IMR-90 (cell line): ENCODE data around the gene PLA2G4C. TPM values are rescaled to one million over a fixed set of nuclear protein-coding genes. Genes with fewer than 3 reads are reported as not detected.

Experiments
- ATAC-seq: fragments of 200-7000 bp; cut with Tn5 transposase; 2 replicates; pipeline ENCODE4 v1.9.1; 2020; ENCODE audit warnings: low read depth, mild to moderate bottlenecking, moderate library complexity
- BruUV-seq: library from RNA; stranded (reverse); fragments of 400-500 nt; replicated peaks from 2 replicates; lab custom pipeline; 2021; lab: Mats Ljungman, UMichigan
- CTCF ChIA-PET: fragments of 300-600 bp; formaldehyde crosslinking; extraction: SDS; loops from one replicate; lab custom pipeline; 2021; ENCODE audit warnings: antibody characterized with exemption; lab: Yijun Ruan, JAX
- POLR2A ChIA-PET: fragments of 300-600 bp; sonication (Branson Sonifier 250); formaldehyde crosslinking; loops from one replicate; lab custom pipeline; 2022; ENCODE audit warnings: antibody characterized with exemption; ENCODE audit not compliant: unreplicated experiment; lab: Charles Lee
- DNase-seq: peaks from one replicate; pipeline ENCODE4 v3.0.0; 2013
- H2AFZ ChIP-seq: replicated peaks from 2 replicates; pipeline ENCODE3; 2013; ENCODE audit warnings: low read length, mild to moderate bottlenecking; ENCODE audit not compliant: poor library complexity
- H2AK5ac ChIP-seq: 2 replicates; pipeline ENCODE4 v1.6.1; 2013; ENCODE audit warnings: low read depth, low read length, inconsistent platforms
- H2AK9ac ChIP-seq: replicated peaks from 2 replicates; pipeline ENCODE3; 2013; ENCODE audit warnings: mild to moderate bottlenecking, low read depth, low read length, moderate library complexity; ENCODE audit not compliant: poor library complexity
- H2BK120ac ChIP-seq: 2 replicates; pipeline ENCODE4 v1.6.1; 2013; ENCODE audit warnings: low read depth, low read length, inconsistent platforms
- H2BK15ac ChIP-seq: 3 replicates; pipeline ENCODE4 v1.6.1; 2013; ENCODE audit warnings: low read depth, low read length, inconsistent platforms
- H2BK20ac ChIP-seq: 2 replicates; pipeline ENCODE4 v1.6.1; 2013; ENCODE audit warnings: low read depth, mild to moderate bottlenecking, inconsistent platforms, low read length, moderate library complexity
- H2BK5ac ChIP-seq: 2 replicates; pipeline ENCODE4 v1.6.1; 2013; ENCODE audit warnings: mild to moderate bottlenecking, low read depth, low read length, inconsistent platforms; ENCODE audit not compliant: poor library complexity, severe bottlenecking
- H3K14ac ChIP-seq: replicated peaks from 2 replicates; pipeline ENCODE4 v1.6.1; 2013; ENCODE audit warnings: low read depth, low read length, inconsistent platforms
- H3K18ac ChIP-seq: 2 replicates; pipeline ENCODE4 v1.6.1; 2013; ENCODE audit warnings: low read depth, low read length, control low read depth
- H3K23ac ChIP-seq: 2 replicates; pipeline ENCODE4 v1.6.1; 2013; ENCODE audit warnings: low read depth, low read length, inconsistent platforms
- H3K27ac ChIP-seq: 2 replicates; pipeline ENCODE4 v1.5.1; 2013; ENCODE audit warnings: mild to moderate bottlenecking, control low read depth, low read length; ENCODE audit not compliant: insufficient read depth
- H3K27me3 ChIP-seq: 2 replicates; pipeline ENCODE4 v1.6.1; 2013; ENCODE audit warnings: low read length; ENCODE audit not compliant: control insufficient read depth, insufficient read depth
- H3K36me3 ChIP-seq: 2 replicates; pipeline ENCODE4 v1.6.1; 2013; ENCODE audit warnings: low read length, mixed read lengths; ENCODE audit not compliant: control insufficient read depth, insufficient read depth
- H3K4ac ChIP-seq: 2 replicates; pipeline ENCODE4 v1.6.1; 2013; ENCODE audit warnings: low read depth, low read length, inconsistent platforms
- H3K4me1 ChIP-seq: 2 replicates; pipeline ENCODE4 v1.6.1; 2013; ENCODE audit warnings: low read length, mixed read lengths; ENCODE audit not compliant: control insufficient read depth, insufficient read depth
- H3K4me2 ChIP-seq: 2 replicates; pipeline ENCODE4 v1.6.1; 2013; ENCODE audit warnings: low read depth, mild to moderate bottlenecking, control low read depth, low read length, moderate library complexity
- H3K4me3 ChIP-seq: 2 replicates; pipeline ENCODE4 v1.5.1; 2013; ENCODE audit warnings: low read depth, mild to moderate bottlenecking, control low read depth, low read length, moderate library complexity; ENCODE audit not compliant: insufficient read depth
- H3K56ac ChIP-seq: 2 replicates; pipeline ENCODE4 v1.6.1; 2013; ENCODE audit warnings: low read length, inconsistent platforms; ENCODE audit not compliant: insufficient read depth; ENCODE audit errors: extremely low read depth
- H3K79me1 ChIP-seq, 2 experiments: 2 replicates each; pipeline ENCODE4 v1.6.1; 2013; ENCODE audit warnings: low read length in 2 of 2, inconsistent platforms in 1 of 2, low read depth in 1 of 2
- H3K9ac ChIP-seq: 2 replicates; pipeline ENCODE4 v1.6.1; 2013; ENCODE audit warnings: low read depth, low read length, control low read depth
- H3K9me1 ChIP-seq: 2 replicates; pipeline ENCODE4 v1.6.1; 2013; ENCODE audit warnings: low read length, inconsistent platforms; ENCODE audit not compliant: insufficient read depth
- H3K9me3 ChIP-seq: 2 replicates; pipeline ENCODE4 v1.6.1; 2013; ENCODE audit warnings: low read length; ENCODE audit not compliant: control insufficient read depth, insufficient read depth
- H4K20me1 ChIP-seq: 2 replicates; pipeline ENCODE4 v1.6.1; 2013; ENCODE audit warnings: low read length, inconsistent platforms; ENCODE audit not compliant: insufficient read depth
- H4K5ac ChIP-seq: 2 replicates; pipeline ENCODE4 v1.6.1; 2013; ENCODE audit warnings: mild to moderate bottlenecking, low read depth, low read length, control low read depth
- H4K8ac ChIP-seq, 2 experiments: 2 replicates each; pipeline ENCODE4 v1.6.1; 2013; ENCODE audit warnings: low read depth in 2 of 2, low read length in 2 of 2, control low read depth in 1 of 2, inconsistent platforms in 1 of 2
- H4K91ac ChIP-seq: 2 replicates; pipeline ENCODE4 v1.6.1; 2013; ENCODE audit warnings: low read depth, low read length, inconsistent platforms; ENCODE audit not compliant: insufficient read depth
- CEBPB ChIP-seq: IDR thresholded peaks from 2 replicates; pipeline ENCODE4 v1.6.1; 2012; ENCODE audit warnings: low read depth, low read length, improper control_type of control experiment
- MAFK ChIP-seq: IDR thresholded peaks from 2 replicates; pipeline ENCODE4 v1.6.1; 2012; ENCODE audit warnings: low read depth, low read length, improper control_type of control experiment
- MAZ ChIP-seq: IDR thresholded peaks from 2 replicates; pipeline ENCODE4 v1.6.1; 2012; ENCODE audit warnings: low read depth, mild to moderate bottlenecking, low read length, improper control_type of control experiment, moderate library complexity, borderline replicate concordance
- MXI1 ChIP-seq: IDR thresholded peaks from 2 replicates; pipeline ENCODE4 v1.6.1; 2012; ENCODE audit warnings: low read depth, mild to moderate bottlenecking, low read length, moderate library complexity, borderline replicate concordance
- NFE2L2 ChIP-seq: fragments of 150-350 bp; IDR thresholded peaks from 2 replicates; pipeline ENCODE4 v1.6.1; 2016; ENCODE audit warnings: low read depth, mild to moderate bottlenecking, low read length
- POLR2A ChIP-seq: IDR thresholded peaks from 2 replicates; pipeline ENCODE4 v1.6.1; 2012; ENCODE audit warnings: mild to moderate bottlenecking, low read depth, low read length
- RAD21 ChIP-seq: IDR thresholded peaks from 2 replicates; pipeline ENCODE4 v1.6.1; 2012; ENCODE audit warnings: low read length, improper control_type of control experiment
- RCOR1 ChIP-seq: IDR thresholded peaks from 2 replicates; pipeline ENCODE4 v1.6.1; 2012; ENCODE audit warnings: mild to moderate bottlenecking, low read length, improper control_type of control experiment; ENCODE audit not compliant: insufficient replicate concordance
- RFX5 ChIP-seq: IDR thresholded peaks from 2 replicates; pipeline ENCODE4 v1.8.0; 2012; ENCODE audit warnings: low read depth, mild to moderate bottlenecking, low read length, moderate library complexity
- WGBS, 2 experiments: methylation state at CpG; one replicate each; pipeline versions ENCODE4 v1.1.5 to v1.1.7; 2013; ENCODE audit warnings: missing lambda C conversion rate in 2 of 2; ENCODE audit not compliant: insufficient read length in 1 of 2; ENCODE audit errors: extremely low coverage in 2 of 2; 5-methylcytosine and 5-hydroxymethylcytosine counted together
- dilution Hi-C: fragments of 300-500 bp; cut with HindIII; formaldehyde crosslinking; loops from one replicate; pipeline ENCODE4 v1.14.3; 2018; ENCODE audit warnings: low sequenced_read_pairs; ENCODE audit not compliant: unreplicated experiment
- in situ Hi-C: fragments of 300-500 bp; cut with MboI; formaldehyde crosslinking; loops from 3 replicates; pipeline ENCODE4 v1.14.3; 2019; ENCODE audit warnings: low sequenced_read_pairs, inconsistent platforms, mixed read lengths
- intact Hi-C: fragments of 100-400 bp; cut with micrococcal nuclease; formaldehyde crosslinking; loops from 2 replicates; pipeline ENCODE4 v1.10.0; 2022
- polyA plus RNA-seq, 3 experiments: library from polyadenylated mRNA; depleted of rRNA; stranded (reverse); fragments of >200 nt; gene quantifications; 2 replicates each; pipeline ENCODE4 v1.2.3, GENCODE V29; 2012; ENCODE audit warnings: low replicate concordance in 1 of 3
- total RNA-seq: library from RNA; depleted of rRNA; stranded (reverse); fragments of >200 nt; gene quantifications from 2 replicates; pipeline ENCODE4 v1.2.3, GENCODE V29; 2012
- TF ChIP-seq, protein P1 (sequence below): fragments of 150-350 bp; IDR thresholded peaks from 2 replicates; pipeline ENCODE4 v1.6.1; 2016; ENCODE audit warnings: low read depth, mild to moderate bottlenecking, low read length, moderate library complexity, borderline replicate concordance
- TF ChIP-seq, protein P2 (sequence below): conservative IDR thresholded peaks from 2 replicates; pipeline ENCODE4 v1.5.1; 2012; ENCODE audit warnings: mild to moderate bottlenecking, low read depth, low read length, improper control_type of control experiment
- TF ChIP-seq, protein P3 (sequence below): fragments of 150-350 bp; IDR thresholded peaks from 2 replicates; pipeline ENCODE4 v1.6.1; 2017; ENCODE audit warnings: mild to moderate bottlenecking, antibody characterized with exemption, low read length, low read depth

Gene PLA2G4C
- total and polyA plus RNA-seq, 2 of the 4 experiments (the other 2 are of a cell fraction): 4.3 to 5.7 TPM

DNA sequence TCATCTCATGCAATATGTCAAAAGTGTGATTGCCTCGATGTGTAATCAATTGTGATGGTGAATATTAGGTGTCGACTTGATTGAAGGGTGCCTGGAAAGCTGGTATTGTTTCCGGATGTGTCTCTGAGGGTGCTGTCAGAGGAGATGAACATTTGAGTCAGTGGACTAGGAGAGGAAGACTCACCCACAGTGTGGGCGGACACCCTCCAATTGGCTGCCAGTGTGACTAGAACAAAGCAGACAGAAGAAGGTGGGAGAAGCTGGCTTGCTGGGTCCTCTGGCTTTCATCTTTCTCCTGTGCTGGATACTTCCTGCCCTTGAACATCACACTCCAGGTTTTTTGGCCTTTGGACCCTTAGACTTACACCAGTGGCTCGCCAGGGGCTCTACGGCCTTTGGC is 51.3 kb downstream of the PLA2G4C start:
- no peak overlapping the region for H4K5ac ChIP-seq
- TF ChIP-seq, protein P1, sequence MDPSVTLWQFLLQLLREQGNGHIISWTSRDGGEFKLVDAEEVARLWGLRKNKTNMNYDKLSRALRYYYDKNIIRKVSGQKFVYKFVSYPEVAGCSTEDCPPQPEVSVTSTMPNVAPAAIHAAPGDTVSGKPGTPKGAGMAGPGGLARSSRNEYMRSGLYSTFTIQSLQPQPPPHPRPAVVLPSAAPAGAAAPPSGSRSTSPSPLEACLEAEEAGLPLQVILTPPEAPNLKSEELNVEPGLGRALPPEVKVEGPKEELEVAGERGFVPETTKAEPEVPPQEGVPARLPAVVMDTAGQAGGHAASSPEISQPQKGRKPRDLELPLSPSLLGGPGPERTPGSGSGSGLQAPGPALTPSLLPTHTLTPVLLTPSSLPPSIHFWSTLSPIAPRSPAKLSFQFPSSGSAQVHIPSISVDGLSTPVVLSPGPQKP: no peak
- TF ChIP-seq, protein P2, sequence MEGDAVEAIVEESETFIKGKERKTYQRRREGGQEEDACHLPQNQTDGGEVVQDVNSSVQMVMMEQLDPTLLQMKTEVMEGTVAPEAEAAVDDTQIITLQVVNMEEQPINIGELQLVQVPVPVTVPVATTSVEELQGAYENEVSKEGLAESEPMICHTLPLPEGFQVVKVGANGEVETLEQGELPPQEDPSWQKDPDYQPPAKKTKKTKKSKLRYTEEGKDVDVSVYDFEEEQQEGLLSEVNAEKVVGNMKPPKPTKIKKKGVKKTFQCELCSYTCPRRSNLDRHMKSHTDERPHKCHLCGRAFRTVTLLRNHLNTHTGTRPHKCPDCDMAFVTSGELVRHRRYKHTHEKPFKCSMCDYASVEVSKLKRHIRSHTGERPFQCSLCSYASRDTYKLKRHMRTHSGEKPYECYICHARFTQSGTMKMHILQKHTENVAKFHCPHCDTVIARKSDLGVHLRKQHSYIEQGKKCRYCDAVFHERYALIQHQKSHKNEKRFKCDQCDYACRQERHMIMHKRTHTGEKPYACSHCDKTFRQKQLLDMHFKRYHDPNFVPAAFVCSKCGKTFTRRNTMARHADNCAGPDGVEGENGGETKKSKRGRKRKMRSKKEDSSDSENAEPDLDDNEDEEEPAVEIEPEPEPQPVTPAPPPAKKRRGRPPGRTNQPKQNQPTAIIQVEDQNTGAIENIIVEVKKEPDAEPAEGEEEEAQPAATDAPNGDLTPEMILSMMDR: no peak
- TF ChIP-seq RFX5 (no peak), MAZ (no peak), RAD21 (no peak), NFE2L2 (no peak), CEBPB (no peak), POLR2A (no peak), RCOR1 (no peak), MXI1 (no peak), MAFK (no peak)
- TF ChIP-seq, protein P3, sequence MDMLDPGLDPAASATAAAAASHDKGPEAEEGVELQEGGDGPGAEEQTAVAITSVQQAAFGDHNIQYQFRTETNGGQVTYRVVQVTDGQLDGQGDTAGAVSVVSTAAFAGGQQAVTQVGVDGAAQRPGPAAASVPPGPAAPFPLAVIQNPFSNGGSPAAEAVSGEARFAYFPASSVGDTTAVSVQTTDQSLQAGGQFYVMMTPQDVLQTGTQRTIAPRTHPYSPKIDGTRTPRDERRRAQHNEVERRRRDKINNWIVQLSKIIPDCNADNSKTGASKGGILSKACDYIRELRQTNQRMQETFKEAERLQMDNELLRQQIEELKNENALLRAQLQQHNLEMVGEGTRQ: no peak
- H3K14ac ChIP-seq: no peak overlapping the region
- H3K27ac ChIP-seq: no peak overlapping the region
- H2AFZ ChIP-seq: no peak overlapping the region
- no peaks in the 10 kb centered on the region for H3K9me1 ChIP-seq
- H2BK15ac ChIP-seq: no peak overlapping the region
- H3K56ac ChIP-seq: no peak overlapping the region
- H3K4me2 ChIP-seq: no peak overlapping the region
- ChIA-PET POLR2A (no interaction called here), CTCF (no interaction called here)
- H3K79me1 ChIP-seq: no peaks in the 10 kb centered on the region
- H3K4me1 ChIP-seq: no peaks in the 10 kb centered on the region
- H4K20me1 ChIP-seq: no peaks in the 10 kb centered on the region
- DNase-seq: no peak
- 53% methylated on average over 3 of the region's 6 CpGs; no CpG with 5 or more reads in 1 of the 2 experiments for WGBS, 2 experiments
- intact Hi-C loops: no loop called here
- no peak for ATAC-seq
- BruUV-seq: no TSS peak
- H2BK120ac ChIP-seq: no peak overlapping the region
- H2AK5ac ChIP-seq: no peak overlapping the region
- H2BK20ac ChIP-seq: no peak overlapping the region
- no peak overlapping the region for H3K23ac ChIP-seq
- H3K36me3 ChIP-seq: no peaks in the 10 kb centered on the region
- no peak overlapping the region for H3K9ac ChIP-seq
- no peak overlapping the region for H3K4me3 ChIP-seq
- in situ Hi-C loops: no loop called here
- no peak overlapping the region for H4K91ac ChIP-seq
- no peak overlapping the region for H3K4ac ChIP-seq
- H4K8ac ChIP-seq: no peak overlapping the region
- 0 out of 2 replicates have a peak, but pooled peaks cover 1% of the 10 kb centered on the region for H3K9me3 ChIP-seq
- no peak overlapping the region for H2AK9ac ChIP-seq
- H3K27me3 ChIP-seq: peaks cover 6% of the 10 kb centered on the region; the same call in 1 of the 2 replicates
- no peak overlapping the region for H2BK5ac ChIP-seq
- dilution Hi-C loops: no loop called here
- no peak overlapping the region for H3K18ac ChIP-seq
